ENCODE results near the gene SMIM13. TPM values are rescaled to one million over a fixed set of nuclear protein-coding genes. Genes with fewer than 3 reads are reported as not detected.

The SMIM13 gene
- total RNA-seq, 1 experiment from 2014 or later, result 17.7 TPM

GRCh38 chr6:11120271-11121005, 26.8 kb downstream of the SMIM13 start:
- peak; percentile 48 for DNase-seq (ENCODE audit: low read depth)

GRCh38 chr6:11121851-11122250, 28.2 kb downstream of the SMIM13 start:
- DNase-seq (ENCODE audit: low read depth), result no peak

GRCh38 chr6:11122380-11122779, 28.7 kb downstream of the SMIM13 start:
- no peak for DNase-seq (ENCODE audit: low read depth)

GRCh38 chr6:11123978-11124377, 30.3 kb downstream of the SMIM13 start:
- no peak for DNase-seq (ENCODE audit: low read depth)

GRCh38 chr6:11126876-11127275, 33.2 kb downstream of the SMIM13 start:
- peak; percentile 47 for DNase-seq (ENCODE audit: low read depth)

GRCh38 chr6:11128608-11129007, 35.0 kb downstream of the SMIM13 start:
- no peak for DNase-seq (ENCODE audit: low read depth)

- no peak for DNase-seq (ENCODE audit: low read depth)
Observed at GRCh38 chr6:11129908-11130565, 36.4 kb downstream of the SMIM13 start.

GRCh38 chr6:11130605-11131004, 37.0 kb downstream of the SMIM13 start:
- DNase-seq (ENCODE audit: low read depth), result no peak

GRCh38 chr6:11132194-11132888, 38.7 kb downstream of the SMIM13 start:
- DNase-seq (ENCODE audit: low read depth), result no peak

GRCh38 chr6:11133281-11133680, 39.6 kb downstream of the SMIM13 start:
- no peak for DNase-seq (ENCODE audit: low read depth)

GRCh38 chr6:11136809-11137208, 43.2 kb downstream of the SMIM13 start:
- DNase-seq (ENCODE audit: low read depth), result no peak

GRCh38 chr6:11139051-11139960, 45.7 kb downstream of the SMIM13 start:
- DNase-seq (ENCODE audit: low read depth), result no peak

GRCh38 chr6:11140056-11140455, 46.4 kb downstream of the SMIM13 start:
- no peak for DNase-seq (ENCODE audit: low read depth)

- DNase-seq (ENCODE audit: low read depth), result no peak
Observed at GRCh38 chr6:11141295-11141694, 47.7 kb downstream of the SMIM13 start.

- DNase-seq (ENCODE audit: low read depth), result peak; percentile 23
Observed at GRCh38 chr6:11142296-11143027, 48.8 kb downstream of the SMIM13 start.

GRCh38 chr6:11143394-11144371, 50.0 kb downstream of the SMIM13 start:
- peak; percentile 91 for DNase-seq (ENCODE audit: low read depth)

GRCh38 chr6:11144393-11144851, 50.8 kb downstream of the SMIM13 start:
- DNase-seq (ENCODE audit: low read depth), result peak; percentile 53

GRCh38 chr6:11146117-11146826, 52.6 kb downstream of the SMIM13 start:
- no peak for DNase-seq (ENCODE audit: low read depth)

GRCh38 chr6:11149551-11149950, 55.9 kb downstream of the SMIM13 start:
- DNase-seq (ENCODE audit: low read depth), result no peak
